Embryonic facial prominence (tissue), 1 donor: ENCODE data around the gene PLXNA4.

ENCODE experiments used
- DNase-seq: peaks from one replicate; pipeline ENCODE4 v3.0.0-alpha.2; 2016; ENCODE audit errors: extremely low spot score

Gene PLXNA4

GRCh38 chr7:132436121-132436520 is 140.1 kb downstream of the PLXNA4 start:
- DNase-seq: no peak

- DNase-seq: peak; percentile 35
These were observed 141.0 kb downstream of the PLXNA4 start for GRCh38 chr7:132435016-132435990.

GRCh38 chr7:132434041-132434440 is 142.2 kb downstream of the PLXNA4 start:
- DNase-seq: no peak

- DNase-seq: no peak
These were observed 143.0 kb downstream of the PLXNA4 start for GRCh38 chr7:132433301-132433700.

DNA sequence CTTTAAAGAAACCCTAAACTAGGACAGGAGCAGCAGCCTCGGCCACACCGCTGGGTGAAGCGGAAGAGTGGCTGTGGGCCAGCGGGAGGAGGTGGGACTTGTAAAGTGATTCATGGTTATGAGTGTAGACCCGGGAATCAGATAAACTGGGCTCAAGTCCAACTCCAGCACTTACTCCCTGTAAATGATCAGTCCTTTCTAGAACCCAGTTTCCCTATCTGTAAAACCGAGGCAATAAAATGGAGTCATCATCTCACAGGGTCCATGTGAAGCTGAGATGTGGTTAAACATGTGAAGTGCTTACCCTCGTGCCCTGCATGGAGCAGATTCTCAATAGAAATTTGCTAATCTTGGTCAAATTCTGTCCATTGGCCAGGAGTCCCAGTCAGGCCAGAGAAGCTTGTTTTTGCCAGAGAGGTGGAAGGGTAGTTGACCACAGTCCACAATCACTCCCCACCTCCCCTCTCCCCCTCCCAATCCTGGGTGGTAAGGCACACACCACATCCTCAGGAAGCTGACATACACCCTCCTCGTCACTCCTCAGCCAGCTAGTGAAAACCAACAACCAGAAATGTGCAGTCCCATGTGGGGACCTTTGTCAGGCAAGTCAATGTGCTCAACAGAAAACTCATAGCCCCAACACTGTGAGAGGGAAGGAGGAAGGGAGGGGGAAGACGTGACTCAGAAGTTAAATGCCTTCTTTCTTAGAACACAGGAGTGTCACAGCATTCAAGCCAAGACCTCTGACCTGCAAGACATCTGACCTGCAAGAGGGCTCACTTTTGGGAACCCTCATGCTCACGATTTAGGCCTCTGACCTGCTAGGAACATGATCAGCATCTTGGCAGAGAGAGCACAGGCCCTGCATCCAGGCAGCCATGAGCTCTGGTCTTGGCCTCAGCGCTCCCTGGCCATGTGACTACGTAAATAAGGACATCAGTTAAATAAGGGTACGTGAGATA is 145.1 kb downstream of the PLXNA4 start:
- no peak for DNase-seq

GRCh38 chr7:132430041-132430855 is 146.0 kb downstream of the PLXNA4 start:
- no peak for DNase-seq

GRCh38 chr7:132429181-132429580 is 147.1 kb downstream of the PLXNA4 start:
- no peak for DNase-seq

GRCh38 chr7:132428247-132428919 is 147.9 kb downstream of the PLXNA4 start:
- no peak for DNase-seq

GRCh38 chr7:132425942-132426341 is 150.3 kb downstream of the PLXNA4 start:
- DNase-seq: no peak

GRCh38 chr7:132424821-132425724 is 151.2 kb downstream of the PLXNA4 start:
- no peak for DNase-seq

DNA sequence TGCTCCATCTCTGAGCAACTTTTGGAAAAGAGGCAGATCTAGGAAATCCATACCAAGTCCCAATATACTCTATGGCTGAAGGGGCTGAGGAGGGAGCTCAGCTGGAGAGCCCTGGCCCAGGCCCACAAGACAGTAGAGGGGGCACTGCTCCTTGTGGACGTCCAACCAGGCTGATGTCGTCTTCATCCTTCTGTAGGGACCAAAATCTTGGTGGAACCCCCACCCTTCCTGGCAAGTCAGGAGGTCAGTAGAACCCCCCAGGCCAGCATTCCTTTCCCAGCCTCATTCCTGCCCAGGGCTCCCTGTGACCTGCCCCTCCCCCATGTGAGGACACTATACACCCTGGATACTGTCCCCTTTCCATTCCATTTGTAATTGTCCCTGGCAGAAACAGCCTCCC is 152.0 kb downstream of the PLXNA4 start:
- DNase-seq: no peak

DNA sequence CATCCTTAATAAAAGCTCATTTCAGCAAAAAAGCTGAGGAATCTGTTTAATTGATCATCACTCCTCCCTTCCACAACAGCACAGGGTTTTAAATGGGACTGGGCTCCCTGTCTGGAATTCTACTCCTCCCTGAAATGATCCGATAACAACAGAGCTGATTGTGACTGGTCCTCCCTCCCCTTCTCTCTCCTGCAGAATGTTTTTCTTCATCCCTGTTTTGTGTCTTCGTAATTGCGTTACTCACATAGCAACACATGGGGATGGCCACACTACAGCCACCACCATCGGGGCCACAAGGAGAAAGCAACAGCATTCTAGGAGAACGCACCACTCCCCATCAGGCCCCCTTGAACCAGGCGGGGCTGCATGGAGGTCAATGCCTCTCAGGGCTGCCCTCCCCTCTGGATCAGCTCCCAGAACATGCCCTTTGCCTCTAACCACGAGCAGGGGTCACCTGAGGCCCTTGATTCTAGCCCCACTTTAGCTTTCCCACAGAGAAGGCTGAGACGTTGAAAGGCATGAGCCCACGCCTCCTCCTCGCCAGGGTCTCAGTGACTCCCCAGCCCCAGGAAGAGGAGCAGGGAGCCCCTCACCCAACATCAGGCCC is 152.6 kb downstream of the PLXNA4 start:
- DNase-seq: no peak

DNA sequence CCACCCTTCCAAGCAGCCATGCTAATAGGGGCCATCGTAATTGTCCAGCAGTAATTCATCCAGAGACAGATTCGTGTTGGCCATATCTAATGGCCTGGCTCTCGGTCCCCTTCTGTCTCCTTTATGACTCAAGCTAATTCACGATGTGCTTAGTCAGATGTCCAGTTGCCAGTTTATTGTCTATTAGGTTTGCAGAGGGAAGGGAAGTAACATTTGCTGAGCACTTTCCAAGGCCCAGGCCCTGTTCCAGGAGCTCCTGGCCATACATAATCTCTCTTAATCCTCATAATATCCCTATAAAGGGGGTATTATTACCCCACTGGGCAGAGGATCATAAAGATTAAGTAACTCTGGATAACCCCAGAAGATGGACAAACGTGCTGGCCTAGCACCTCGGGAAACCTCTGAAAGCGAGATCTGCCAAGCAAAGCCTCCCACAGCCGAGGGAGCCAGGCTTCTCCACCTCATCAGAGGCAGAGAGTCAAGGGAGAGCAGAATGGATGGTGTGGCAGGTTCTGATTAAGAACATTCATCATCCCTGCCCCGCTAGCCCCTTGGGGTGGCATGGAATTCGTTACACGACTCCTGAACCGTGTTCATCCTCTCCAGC is 153.7 kb downstream of the PLXNA4 start:
- DNase-seq: no peak

- no peak for DNase-seq
These were observed 155.7 kb downstream of the PLXNA4 start for GRCh38 chr7:132420527-132420926.

GRCh38 chr7:132419542-132419941 is 156.7 kb downstream of the PLXNA4 start:
- DNase-seq: no peak

DNA sequence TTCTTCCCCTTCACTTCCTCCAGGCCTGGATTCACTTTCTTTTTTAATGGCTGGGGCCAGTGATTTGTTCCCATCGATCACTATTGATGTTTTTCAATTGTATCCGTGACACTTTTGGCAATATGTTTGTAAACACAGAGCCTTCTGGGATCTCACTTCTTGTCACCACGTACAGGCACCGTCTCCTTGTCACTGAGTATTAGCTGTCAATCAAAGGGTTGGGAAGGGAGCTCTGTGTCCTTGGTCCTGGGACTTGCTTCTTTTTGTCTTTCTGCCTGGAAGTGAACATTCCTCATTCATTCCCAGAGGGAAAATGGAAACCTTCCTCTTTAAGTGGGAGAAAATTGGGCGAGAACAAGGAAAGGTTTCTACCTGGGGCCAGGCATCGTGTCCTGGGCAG is 157.4 kb downstream of the PLXNA4 start:
- no peak for DNase-seq

GRCh38 chr7:132417103-132417906 is 159.0 kb downstream of the PLXNA4 start:
- DNase-seq: no peak

DNA sequence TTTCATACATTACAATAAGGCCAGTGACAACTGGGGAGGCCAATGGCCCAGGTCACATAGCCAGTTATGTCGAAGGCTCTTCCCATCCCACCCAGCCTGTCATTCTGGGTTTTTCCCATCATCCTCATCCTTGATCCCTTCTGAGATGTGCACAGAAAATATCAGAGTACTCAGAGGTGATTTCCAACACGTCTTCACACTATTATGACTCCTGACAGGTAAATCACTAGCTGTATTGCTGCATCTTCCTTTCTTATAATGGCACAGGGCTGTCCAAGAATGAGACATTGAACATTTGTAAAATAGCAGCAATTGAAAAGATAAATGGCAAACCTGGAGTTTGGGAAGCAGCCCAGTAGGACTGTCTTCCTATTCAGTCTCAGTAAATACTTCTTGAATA is 159.9 kb downstream of the PLXNA4 start:
- DNase-seq: no peak
